Measurements from ENCODE around the gene TRIM8. TPM values are rescaled to one million over a fixed set of nuclear protein-coding genes. Genes with fewer than 3 reads are reported as not detected.
A peak's percentile ranks its signal among the peaks of the same experiment; 100 is the strongest.

TRIM8 gene
- total and polyA plus RNA-seq, 2 of the 4 experiments (the other 2 are of a cell fraction) = 25.5 to 126 TPM

- Histone ChIP-seq H2AK5ac (ENCODE audit: low read depth, low read length) (0 out of 2 replicates have a peak overlapping the region, but pooled peaks have one; percentile 56), H4K20me1 (ENCODE audit: insufficient read depth, low read length) (no peaks in the 10 kb centered on the region), H4K5ac (ENCODE audit: low read depth, low read length) (no peak overlapping the region), H4K8ac (ENCODE audit: low read depth in 2 of 2, low read length in 2 of 2) (no peak overlapping the region), H3K4me3 (ENCODE audit: insufficient read depth, low read depth, low read length) (no peak overlapping the region), H3K4me1 (ENCODE audit: control insufficient read depth, insufficient read depth, low read length) (peaks cover 27% of the 10 kb centered on the region), H2BK120ac (ENCODE audit: low read depth, low read length) (no peak overlapping the region), H3K9me3 (ENCODE audit: control insufficient read depth, insufficient read depth, low read length) (no peaks in the 10 kb centered on the region), H4K91ac (ENCODE audit: insufficient read depth, low read depth, low read length) (no peak overlapping the region), H2AFZ (replicated peaks; ENCODE audit: low read length, poor library complexity) (no peak overlapping the region), H3K14ac (replicated peaks; ENCODE audit: low read depth, low read length) (no peak overlapping the region), H3K27me3 (ENCODE audit: control insufficient read depth, insufficient read depth, low read length) (no peaks in the 10 kb centered on the region), H2BK5ac (ENCODE audit: low read depth, low read length, poor library complexity, severe bottlenecking) (no peak overlapping the region), H3K56ac (ENCODE audit: extremely low read depth, insufficient read depth, low read length) (no peak overlapping the region), H3K9ac (ENCODE audit: low read depth, low read length) (no peak overlapping the region), H3K18ac (ENCODE audit: low read depth, low read length) (no peak overlapping the region), H2BK15ac (ENCODE audit: low read depth, low read length) (no peak overlapping the region), H2AK9ac (replicated peaks; ENCODE audit: low read depth, low read length, poor library complexity) (peak overlapping the region; percentile 31), H3K27ac (ENCODE audit: insufficient read depth, low read length) (no peak overlapping the region), H3K4me2 (ENCODE audit: low read depth, low read length) (no peak overlapping the region), H3K4ac (ENCODE audit: low read depth, low read length) (no peak overlapping the region), H3K23ac (ENCODE audit: low read depth, low read length) (no peak overlapping the region), H3K79me1 (ENCODE audit: low read depth in 1 of 2, low read length in 2 of 2) (peaks cover 5 to 41% of the 10 kb centered on the region in 2 experiments; a peak in 3 of 4 replicates), H2BK20ac (ENCODE audit: low read depth, low read length) (no peak overlapping the region), H3K36me3 (ENCODE audit: control insufficient read depth, insufficient read depth, low read length) (peaks cover 8% of the 10 kb centered on the region; the same call in 1 of the 2 replicates), H3K9me1 (ENCODE audit: insufficient read depth, low read length) (peaks cover 39% of the 10 kb centered on the region)
- BruUV-seq (replicated peaks) = no TSS peak
- CTCF ChIA-PET = interaction anchor here (0.6 kb wide), 1 partner anchor 52 kb away, joined by 4 read pairs; no protein-coding TSS in a partner anchor
- WGBS, 2 experiments (ENCODE audit: extremely low coverage in 2 of 2, insufficient read length in 1 of 2) = 62% methylated on average over 2 of the region's 2 CpGs; no CpG with 5 or more reads in 1 of the 2 experiments
- TF ChIP-seq RFX5 (IDR thresholded peaks at IDR 0.05; ENCODE audit: low read depth, low read length) (no peak), ELK1 (IDR thresholded peaks at IDR 0.05; ENCODE audit: borderline replicate concordance, low read depth, low read length) (no peak), NFE2L2 (IDR thresholded peaks at IDR 0.05; ENCODE audit: low read depth, low read length) (no peak), MXI1 (IDR thresholded peaks at IDR 0.05; ENCODE audit: borderline replicate concordance, low read depth, low read length) (no peak), POLR2A (IDR thresholded peaks at IDR 0.05; ENCODE audit: low read depth, low read length) (no peak), SMC3 (IDR thresholded peaks at IDR 0.05; ENCODE audit: low read depth, low read length) (no peak), RAD21 (IDR thresholded peaks at IDR 0.05; ENCODE audit: low read length) (no peak), CHD1 (IDR thresholded peaks at IDR 0.05; ENCODE audit: low read depth, low read length) (no peak), MAFK (IDR thresholded peaks at IDR 0.05; ENCODE audit: low read depth, low read length) (no peak), CEBPB (IDR thresholded peaks at IDR 0.05; ENCODE audit: low read depth, low read length) (no peak), BHLHE40 (IDR thresholded peaks at IDR 0.05; ENCODE audit: low read depth, low read length) (no peak), RCOR1 (IDR thresholded peaks at IDR 0.05; ENCODE audit: insufficient replicate concordance, low read length) (no peak), CTCF (conservative IDR thresholded peaks at IDR 0.05; ENCODE audit: low read depth, low read length) (no peak), USF2 (IDR thresholded peaks at IDR 0.05; ENCODE audit: low read depth, low read length) (no peak), FOS (IDR thresholded peaks at IDR 0.05; ENCODE audit: low read depth, low read length) (no peak)
- in situ Hi-C loops (cut with MboI; ENCODE audit: low sequenced_read_pairs) = no loop called here
- POLR2A ChIA-PET (ENCODE audit: unreplicated experiment) = no interaction called here
- no peak for ATAC-seq (ENCODE audit: low read depth)
- intact Hi-C loops (cut with micrococcal nuclease) = no loop called here
- DNase-seq = no peak
- dilution Hi-C loops (cut with HindIII; ENCODE audit: low sequenced_read_pairs, unreplicated experiment) = no loop called here
These were observed 35.8 kb upstream of the TRIM8 start for GRCh38 chr10:102608487-102608886.
